ENCODE results near the gene NACA. TPM values are rescaled to one million over a fixed set of nuclear protein-coding genes. Genes with fewer than 3 reads are reported as not detected.

The NACA gene
- total RNA-seq, 4 donors from 2014 or later, result 1,034 to 1,717 (median 1,154) TPM

GRCh38 chr12:56682323-56682722, 42.8 kb downstream of the NACA start:
- Histone ChIP-seq H3K4me3 (replicated peaks in 1 of 3) (no peak overlapping the region), H3K27ac (no peak overlapping the region), H3K36me3 (no peaks in the 10 kb centered on the region), H3K4me1 (peaks cover 29 to 31% of the 10 kb centered on the region in 2 donors), H3K9me3 (no peaks in the 10 kb centered on the region), H3K27me3 (no peaks in the 10 kb centered on the region)
- 90 to 94% methylated on average over 6 of the region's 6 CpGs for WGBS, 2 donors
- no peak for DNase-seq
- intact Hi-C loops (cut with DNase I), result no loop called here
- TF ChIP-seq CTCF (IDR thresholded peaks at IDR 0.05), result no peak
- no peak for TF ChIP-seq POLR2A (IDR thresholded peaks at IDR 0.05)

GRCh38 chr12:56679883-56680575, 45.1 kb downstream of the NACA start:
- H3K27me3 ChIP-seq, result no peaks in the 10 kb centered on the region
- H3K4me3 ChIP-seq (replicated peaks in 1 of 3), result no peak overlapping the region
- H3K36me3 ChIP-seq, result no peaks in the 10 kb centered on the region
- no peak overlapping the region for H3K27ac ChIP-seq
- 92 to 93% methylated on average over 13 of the region's 13 CpGs for WGBS, 2 donors
- H3K4me1 ChIP-seq, result peaks cover 14 to 18% of the 10 kb centered on the region in 2 donors
- no peak for DNase-seq
- intact Hi-C loops (cut with DNase I), result no loop called here
- no peaks in the 10 kb centered on the region for H3K9me3 ChIP-seq
- TF ChIP-seq POLR2A (IDR thresholded peaks at IDR 0.05), result no peak
- TF ChIP-seq CTCF (IDR thresholded peaks at IDR 0.05), result no peak

GRCh38 chr12:56678852-56679251, 46.2 kb downstream of the NACA start:
- Histone ChIP-seq H3K4me3 (replicated peaks in 1 of 3) (no peak overlapping the region), H3K4me1 (peaks cover 10 to 14% of the 10 kb centered on the region in 2 donors), H3K36me3 (no peaks in the 10 kb centered on the region), H3K9me3 (no peaks in the 10 kb centered on the region), H3K27me3 (no peaks in the 10 kb centered on the region), H3K27ac (no peak overlapping the region)
- WGBS, 2 donors, result 95 to 97% methylated on average over 2 of the region's 2 CpGs
- intact Hi-C loops (cut with DNase I), result no loop called here
- TF ChIP-seq POLR2A (IDR thresholded peaks at IDR 0.05) (no peak), CTCF (IDR thresholded peaks at IDR 0.05) (no peak)
- DNase-seq, result no peak

GRCh38 chr12:56677680-56678079, 47.4 kb downstream of the NACA start:
- H3K27ac ChIP-seq, result no peak overlapping the region
- no peak for DNase-seq
- WGBS, 2 donors, result 85 to 88% methylated on average over 1 of the region's 1 CpG
- no peaks in the 10 kb centered on the region for H3K9me3 ChIP-seq
- no peaks in the 10 kb centered on the region for H3K36me3 ChIP-seq
- H3K4me1 ChIP-seq, result peaks cover 9 to 10% of the 10 kb centered on the region in 2 donors
- no peaks in the 10 kb centered on the region for H3K27me3 ChIP-seq
- no peak overlapping the region for H3K4me3 ChIP-seq (replicated peaks in 1 of 3)
- intact Hi-C loops (cut with DNase I), result no loop called here
- TF ChIP-seq CTCF (IDR thresholded peaks at IDR 0.05), result no peak
- TF ChIP-seq POLR2A (IDR thresholded peaks at IDR 0.05), result no peak

DNA sequence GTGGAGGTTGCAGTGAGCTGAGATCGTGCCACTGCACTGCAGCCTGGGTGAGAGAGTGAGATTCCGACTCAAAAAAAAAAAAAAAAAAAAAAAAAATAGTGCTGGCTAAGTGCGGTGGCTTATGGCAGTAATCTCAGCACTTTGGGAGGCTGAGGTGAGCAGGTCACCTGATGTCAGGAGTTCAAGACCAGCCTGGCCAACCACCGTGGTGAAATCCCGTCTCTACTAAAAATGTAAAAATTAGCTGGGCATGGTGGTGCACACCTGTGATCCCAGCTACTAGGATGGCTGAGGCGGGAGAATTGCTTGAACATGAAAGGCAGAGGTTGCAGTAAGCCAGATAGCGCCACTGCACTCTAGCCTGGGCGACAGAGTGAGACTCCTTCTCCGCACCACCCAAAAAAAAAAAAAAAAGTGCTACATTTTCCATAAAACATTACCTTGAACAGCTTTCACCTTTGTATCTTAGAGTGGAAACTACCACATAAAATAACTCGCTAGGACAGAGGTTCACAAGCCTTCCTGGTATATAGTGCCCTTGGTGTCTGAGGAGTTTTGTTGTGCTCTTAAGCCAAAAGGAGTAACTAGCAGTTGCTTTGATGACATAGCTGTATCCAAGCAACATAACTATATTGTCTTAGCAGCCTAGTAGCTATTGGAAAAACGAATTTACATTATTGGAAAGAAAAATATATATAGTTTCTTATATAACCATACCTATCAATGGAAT, 48.1 kb downstream of the NACA start:
- no peak for DNase-seq
- Histone ChIP-seq H3K9me3 (no peaks in the 10 kb centered on the region), H3K4me1 (peaks cover 4 to 7% of the 10 kb centered on the region in 2 donors), H3K27me3 (no peaks in the 10 kb centered on the region), H3K4me3 (replicated peaks in 1 of 3) (no peak overlapping the region), H3K36me3 (no peaks in the 10 kb centered on the region), H3K27ac (no peak overlapping the region)
- WGBS, 2 donors, result 85 to 87% methylated on average over 11 of the region's 11 CpGs
- intact Hi-C loops (cut with DNase I), result no loop called here
- no peak for TF ChIP-seq POLR2A (IDR thresholded peaks at IDR 0.05)

Measured in thyroid gland (tissue), 4 donors.